ENCODE data around the gene EFHC1.
A peak's percentile ranks its signal among the peaks of the same experiment; 100 is the strongest.

The EFHC1 gene

DNA sequence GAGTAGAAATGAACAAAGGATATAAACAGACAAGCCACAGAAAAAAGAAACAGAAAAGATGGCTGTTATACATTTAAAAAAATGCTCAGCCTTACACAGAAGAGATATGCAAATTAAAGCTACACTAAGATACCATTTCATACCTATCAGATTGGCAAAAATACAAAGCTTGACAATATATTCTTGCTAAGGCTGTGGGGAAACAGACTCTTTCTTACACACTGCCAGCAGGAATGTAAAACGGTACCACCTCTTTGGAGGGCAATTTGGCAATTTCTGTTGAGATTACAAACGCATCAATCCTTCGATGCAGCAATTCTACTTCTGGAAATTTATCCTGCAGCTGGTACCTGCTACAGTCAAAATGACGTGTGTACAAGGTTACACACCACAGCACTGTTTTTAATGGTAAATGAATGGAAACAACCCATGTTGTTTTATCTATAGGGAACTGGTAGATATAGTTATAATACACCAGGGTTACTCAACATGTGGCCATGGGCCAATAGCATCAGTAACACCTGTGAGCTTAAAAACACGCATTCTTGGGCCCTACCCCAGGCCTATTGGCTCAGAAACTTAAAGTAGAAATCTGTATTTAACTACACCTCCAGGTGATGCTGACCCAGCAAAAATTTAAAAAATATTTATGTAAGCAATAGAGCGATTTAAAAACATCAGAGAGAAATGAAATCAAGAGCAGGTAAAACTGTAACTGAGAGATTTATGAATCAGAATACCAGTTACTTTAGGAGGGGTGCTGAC lies 103.4 kb downstream of the EFHC1 start:
- DNase-seq: no peak

DNA sequence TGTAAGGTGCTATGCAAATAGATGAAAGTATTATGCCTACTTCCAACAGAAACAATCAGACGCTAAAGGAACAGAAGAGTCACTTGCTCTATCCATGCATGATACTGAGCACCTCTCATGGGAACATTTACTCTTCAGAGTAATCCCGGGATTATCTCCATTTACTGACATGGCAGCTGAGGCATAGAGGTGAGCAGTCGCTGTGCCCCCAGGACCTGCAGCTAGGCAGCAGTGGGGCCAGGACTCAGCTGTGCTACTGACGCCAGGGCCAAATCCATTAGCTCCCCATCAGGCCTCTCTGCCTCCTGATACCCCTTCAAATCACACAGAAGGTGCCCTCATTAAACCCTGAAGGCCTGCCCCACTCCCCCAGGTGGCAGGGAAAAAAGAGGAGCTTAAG lies 104.8 kb downstream of the EFHC1 start:
- no peak for DNase-seq

DNA sequence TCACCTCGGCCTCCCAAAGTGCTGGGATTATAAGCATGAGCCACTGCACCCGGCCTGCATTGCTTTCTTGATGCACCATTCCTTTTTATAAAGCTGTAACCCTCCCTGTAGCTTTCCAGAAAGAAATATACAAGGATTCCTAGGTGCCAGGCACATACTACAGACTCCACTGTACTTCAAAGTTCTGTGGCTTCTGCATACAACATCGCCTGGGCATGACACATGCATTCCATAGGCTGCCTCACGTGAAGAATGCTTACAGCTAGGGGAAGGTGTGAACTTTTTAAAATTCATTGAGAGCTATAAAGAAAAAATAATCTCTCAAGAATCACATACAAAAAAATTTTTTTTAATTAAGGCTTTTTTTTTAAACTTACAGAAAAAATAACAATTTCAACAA lies 106.5 kb downstream of the EFHC1 start:
- DNase-seq: no peak

DNA sequence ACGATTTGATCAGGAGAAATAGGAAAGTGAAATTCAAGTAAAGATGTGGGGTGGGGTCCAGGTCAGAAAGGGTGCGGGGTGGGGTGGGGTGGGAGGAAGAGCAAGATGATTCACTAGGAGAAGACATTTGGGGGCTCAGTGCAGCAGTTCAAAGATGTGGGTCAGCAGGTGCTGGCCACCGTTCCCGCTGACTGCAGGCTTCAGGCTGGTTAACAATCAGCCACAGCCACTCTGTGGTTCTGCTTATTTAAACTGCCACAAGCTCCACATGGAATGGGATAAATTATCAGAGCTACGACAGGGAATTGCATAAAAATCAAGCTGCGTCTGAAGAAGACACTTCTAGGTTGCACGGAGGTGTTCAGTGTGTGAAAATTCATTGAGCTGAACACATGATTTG lies 107.3 kb downstream of the EFHC1 start:
- DNase-seq: no peak

DNA sequence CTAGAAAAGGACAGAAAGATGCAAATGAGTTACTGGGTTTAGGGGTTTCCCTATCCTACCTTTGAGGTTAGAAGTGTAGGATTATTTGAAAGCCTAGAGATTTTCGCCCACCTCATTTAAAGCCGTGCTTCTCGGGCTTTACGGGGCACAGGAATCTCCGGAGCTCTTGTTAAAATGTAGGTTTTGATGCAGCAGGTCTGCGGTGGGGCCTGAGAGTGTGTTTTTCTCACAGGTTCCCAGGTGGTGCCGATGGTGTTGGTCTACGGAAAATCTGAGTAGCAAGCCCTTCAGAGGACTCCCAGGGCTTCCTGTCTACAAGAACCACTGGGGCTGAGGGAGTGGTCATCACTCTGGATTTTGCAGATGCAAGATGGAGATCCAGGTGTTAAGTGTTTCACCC lies 109.2 kb downstream of the EFHC1 start:
- no peak for DNase-seq

DNA sequence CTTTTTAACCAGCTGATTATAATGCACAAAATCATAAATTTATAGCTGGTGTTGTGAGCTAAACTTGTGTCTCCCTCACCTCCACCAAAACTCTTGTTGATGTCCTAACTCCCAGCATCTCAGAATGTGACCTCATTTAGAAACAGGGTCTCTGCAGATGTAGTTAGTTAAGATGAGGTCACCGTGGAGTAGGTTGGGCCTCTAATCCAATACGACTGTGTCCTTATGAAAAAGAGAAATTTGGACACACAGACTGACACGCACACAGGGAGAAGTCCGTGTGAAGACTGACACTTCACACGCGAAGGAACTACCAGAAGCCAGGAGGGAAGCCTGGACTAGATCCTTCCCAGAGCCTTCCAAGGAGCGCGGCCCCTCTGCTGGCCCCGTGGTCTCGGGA lies 110.2 kb downstream of the EFHC1 start:
- DNase-seq: no peak

DNA sequence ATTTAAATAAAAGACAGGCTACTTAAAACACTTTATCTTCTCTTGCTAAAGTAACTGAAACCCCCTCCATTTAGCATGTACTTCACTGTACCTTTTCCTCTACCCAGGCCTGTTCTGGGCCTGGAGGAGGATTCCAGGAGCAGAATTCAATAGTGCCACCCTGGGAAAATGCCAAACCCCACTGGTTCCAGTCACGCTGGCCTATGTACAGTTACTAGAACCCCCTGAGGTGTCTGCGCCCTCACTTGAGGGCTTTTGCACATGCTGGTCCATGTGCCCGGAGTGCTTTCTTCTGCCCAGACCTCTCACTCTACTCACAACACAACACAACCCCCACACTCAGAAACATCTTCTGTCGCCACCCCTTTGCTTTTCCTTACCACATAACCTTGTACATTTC lies 111.3 kb downstream of the EFHC1 start:
- DNase-seq: no peak

DNA sequence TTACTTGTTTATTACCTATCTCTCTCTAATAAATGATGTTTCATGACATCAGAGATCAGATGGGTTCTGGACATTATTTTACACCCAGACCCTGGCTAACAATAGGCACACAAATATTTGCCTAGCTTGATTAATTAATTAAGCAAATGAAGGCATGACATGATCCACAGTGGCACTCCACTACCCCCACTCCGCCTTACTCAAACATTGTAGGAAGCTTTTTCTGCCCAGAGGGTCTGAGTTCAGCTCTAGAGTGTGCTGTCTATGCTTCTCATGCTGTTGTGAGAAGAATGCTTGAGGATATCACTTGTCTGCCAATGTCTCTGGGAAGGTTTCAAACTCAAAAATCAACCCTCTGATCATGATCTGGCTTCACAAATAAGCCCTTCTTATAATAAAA lies 111.7 kb downstream of the EFHC1 start:
- DNase-seq: no peak

DNA sequence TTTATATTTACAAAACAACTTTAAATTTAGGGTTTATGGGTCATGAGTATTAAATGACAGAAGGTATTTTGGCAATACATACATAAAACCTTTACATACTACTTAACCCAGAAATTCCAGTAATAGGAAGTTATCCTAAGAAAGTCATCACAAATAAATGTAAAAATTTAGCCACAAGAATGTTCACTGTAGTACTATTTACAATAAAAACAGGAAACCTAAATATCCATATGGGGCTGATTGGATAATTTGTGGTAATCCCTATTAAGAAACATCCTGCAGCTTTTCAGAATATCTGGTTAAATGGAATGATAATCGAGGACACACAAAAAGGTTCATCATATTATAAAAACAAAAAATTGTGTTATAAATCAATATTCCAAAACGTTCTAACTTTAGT lies 112.3 kb downstream of the EFHC1 start:
- no peak for DNase-seq

DNA sequence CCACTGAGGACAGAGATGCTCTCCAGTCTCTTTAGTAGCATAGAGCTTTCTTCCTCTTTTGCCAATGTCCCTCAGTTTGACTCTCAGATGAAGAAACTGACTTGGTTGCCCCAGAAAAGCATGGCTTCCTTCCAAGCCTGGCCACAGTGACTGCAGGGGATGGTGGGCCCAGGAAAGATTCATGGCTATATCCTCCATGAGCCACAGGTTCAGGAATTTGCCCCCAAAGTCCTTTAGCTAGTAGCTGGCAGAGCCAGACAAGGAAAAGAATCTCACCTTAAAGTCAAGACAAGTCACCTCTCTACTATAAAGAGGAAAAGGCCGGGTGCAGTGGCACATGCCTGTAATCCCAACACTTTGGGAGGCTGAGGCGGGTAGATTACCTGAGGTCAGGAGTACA lies 113.3 kb downstream of the EFHC1 start:
- no peak for DNase-seq

DNA sequence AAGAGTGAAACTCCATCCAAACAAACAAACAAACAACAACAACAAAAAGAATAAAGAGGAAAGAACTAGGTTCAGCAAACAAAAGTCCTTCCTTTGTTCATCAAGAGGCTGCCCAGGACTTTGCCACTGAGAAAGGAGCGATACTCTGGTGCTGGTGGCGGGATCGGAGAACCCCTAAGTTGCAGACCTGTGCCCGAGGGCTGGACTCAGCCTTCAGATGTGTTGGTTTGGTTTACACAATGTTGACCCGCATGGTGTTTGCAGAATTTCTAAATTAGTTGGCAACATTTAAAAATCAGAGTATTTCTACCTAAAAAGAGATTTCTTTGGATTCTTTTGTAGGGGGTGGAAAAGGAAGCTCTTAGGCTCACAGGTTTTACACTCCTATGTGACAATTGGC lies 114.2 kb downstream of the EFHC1 start:
- no peak for DNase-seq

DNA sequence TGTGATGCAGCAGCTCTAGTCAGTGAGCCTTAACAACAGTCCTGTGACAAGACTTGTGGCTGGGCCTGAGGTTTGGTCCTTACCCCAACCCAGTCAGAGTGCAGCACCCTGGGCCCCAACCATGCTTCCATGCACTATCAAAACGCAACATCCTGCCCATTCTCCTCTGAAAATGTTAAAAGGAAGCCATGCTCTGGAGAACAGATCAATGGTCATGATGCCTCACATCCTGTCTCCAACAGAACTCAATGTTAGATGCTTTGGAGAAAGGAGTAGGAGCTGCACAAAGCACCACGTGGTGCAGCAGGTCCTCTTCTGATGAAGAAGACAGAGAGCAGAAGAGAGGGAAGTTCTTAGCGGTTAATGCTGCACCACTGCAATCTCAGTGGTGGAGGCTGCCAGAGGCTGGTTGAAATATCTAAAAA lies 114.8 kb downstream of the EFHC1 start:
- DNase-seq: no peak

DNA sequence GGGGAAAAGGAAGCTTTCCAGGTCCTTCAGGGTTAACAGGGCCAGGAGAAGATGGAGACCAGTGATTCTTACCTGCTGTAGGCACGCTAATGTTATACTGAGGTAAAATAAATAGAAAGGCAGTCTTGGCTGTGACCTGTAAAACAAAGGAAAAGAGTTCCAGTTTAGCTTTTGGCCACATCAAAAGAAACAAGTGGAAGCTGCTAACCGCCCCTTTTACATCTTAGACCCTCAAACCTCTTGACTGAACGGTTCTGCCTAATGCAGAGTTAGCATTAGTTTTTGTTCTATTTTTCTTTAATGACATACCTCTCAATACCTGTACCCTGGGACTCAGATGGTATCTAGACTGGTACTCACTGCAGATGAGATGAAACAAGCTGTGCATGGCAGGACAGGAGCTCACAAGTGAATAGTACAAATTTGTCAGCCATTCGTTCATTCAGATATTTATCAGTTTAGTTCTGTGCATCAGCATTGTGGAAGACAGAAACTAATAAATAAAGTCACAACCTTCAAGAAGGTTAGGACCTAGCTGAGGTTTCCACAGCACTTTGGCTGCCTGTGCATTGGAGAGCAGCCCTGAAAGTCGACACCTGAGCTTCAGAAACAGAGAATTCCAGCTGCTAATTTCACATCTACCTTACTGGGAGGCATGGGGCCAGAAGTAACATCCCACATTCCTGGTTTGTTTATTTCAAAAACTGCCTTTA lies 115.7 kb downstream of the EFHC1 start:
- DNase-seq: no peak

DNA sequence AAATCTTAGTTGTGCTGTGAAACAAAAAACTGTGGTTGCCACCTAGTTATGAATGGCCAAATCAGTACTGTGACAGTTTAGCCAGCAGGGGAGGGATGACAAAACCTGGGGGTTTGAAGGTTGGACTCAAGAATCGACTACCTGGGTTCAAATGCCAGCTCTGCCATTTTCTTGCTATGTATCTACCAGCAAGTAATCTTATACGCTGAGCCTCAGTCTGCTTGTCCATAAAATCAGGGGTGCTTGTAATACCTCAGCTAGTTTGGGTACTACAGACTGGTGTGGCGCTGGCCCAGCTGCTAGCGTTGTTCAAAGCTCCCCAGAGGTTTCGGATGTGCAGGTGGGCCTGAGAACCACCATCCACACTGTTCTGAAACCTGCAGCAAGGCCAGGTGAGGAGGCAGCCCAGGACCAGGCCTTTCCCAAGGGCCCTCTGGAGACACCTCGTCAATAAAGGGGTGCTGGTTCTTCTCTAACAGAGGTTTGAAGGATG lies 116.3 kb downstream of the EFHC1 start:
- no peak for DNase-seq

DNA sequence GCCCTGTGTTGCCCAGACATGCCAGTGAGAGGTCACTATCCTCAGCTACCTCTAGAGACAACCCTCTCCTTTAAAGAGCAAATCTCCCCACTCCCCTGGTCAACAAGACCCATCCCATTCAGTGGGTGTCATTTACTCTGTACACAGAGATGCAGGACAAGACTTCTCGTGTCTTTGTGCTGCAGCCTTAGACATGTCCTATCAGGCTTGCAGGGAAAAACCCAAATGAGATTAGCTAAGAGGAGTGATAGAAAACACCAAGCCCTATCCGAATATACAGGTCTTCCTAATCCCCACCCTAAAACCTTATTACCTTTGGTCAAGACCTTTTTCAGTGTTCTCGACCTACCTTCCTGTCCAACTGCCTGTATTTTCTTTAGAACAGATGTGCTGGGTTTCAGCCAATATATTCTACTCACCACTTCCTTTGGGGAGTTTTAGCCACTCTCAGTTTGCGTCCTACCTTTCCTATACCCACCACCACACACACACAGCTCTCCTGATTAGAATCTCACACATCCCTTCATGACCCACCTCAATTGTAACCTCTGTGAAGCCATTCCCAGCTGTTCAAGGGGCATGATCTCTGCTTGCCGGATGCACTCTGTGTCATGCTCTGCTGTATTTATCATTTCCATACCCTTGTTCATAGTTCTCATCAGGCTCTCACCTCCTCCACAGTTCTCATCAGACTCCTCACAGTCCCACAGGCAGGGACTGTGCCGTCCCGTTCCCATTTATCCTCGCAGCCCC lies 117.0 kb downstream of the EFHC1 start:
- DNase-seq: peak in 1 of 2 experiments; percentile 33

DNA sequence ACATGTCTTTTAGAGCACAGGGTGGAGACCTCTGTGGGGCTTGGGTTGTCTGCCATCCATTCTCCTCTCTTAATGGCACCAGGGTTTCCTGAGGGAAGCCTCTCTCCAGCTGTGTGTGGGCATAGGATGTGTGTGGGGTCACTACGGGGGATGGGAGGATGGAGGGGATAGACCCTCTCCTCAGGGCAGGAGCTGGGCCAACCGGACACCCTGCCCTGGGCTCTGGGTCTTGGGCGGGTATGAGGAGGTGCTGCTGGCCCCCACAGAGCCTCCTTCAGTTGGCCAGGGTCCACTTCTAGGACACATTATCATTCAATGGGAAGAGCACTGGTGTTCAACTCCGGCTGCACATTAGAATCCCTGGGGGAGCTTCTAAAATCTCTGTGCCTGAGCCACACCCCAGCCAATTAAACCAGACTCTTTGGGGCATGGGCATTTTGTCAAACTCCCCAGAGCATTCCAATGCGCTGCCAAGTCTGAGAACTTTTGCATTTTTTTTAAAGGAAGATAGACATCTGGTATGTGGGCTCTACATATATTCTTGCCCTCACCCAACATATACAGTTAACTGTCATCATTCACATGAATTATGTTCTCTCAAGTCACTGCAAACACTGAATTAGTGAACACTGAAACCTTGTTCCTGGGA lies 118.2 kb downstream of the EFHC1 start:
- no peak for DNase-seq

DNA sequence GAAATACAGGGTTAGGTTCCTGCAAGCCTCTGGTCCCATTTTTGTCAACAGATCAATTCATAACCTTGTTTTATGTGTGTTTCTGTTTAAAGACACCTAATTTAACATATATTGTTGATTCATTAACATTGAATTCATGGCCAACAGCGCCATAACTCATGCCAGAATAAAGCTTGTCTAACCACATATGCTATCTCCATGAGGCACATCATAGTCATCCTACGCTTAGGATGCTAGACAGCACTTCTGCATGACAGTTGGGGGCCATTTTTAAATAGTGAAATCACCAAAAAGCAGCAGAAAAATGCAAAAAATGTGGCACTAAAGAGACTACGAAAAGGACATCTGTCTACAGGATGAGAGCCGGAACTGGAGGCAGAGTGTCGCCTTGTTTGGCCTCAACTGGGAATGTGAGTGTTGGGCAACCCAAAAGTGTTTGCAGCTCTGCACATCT lies 118.8 kb downstream of the EFHC1 start:
- no peak for DNase-seq

DNA sequence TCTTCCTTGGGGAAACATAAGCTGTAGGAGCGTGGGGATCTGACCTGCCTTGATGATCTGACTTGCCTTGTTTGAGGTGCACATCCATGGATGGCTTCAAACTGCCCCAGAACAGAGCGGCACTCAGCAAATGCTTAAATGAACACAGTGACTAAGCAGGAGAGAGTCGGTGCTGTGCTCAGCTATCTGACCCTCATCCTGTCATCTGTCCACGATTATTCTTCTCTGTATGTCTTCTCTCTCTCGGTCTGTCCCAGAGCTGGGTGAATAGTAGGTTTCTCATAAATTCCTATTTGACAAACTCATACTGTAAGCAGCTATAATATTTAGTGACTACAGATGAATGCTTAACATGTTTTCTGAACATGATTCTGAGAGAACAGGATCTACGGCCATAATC lies 119.5 kb downstream of the EFHC1 start:
- no peak for DNase-seq

DNA sequence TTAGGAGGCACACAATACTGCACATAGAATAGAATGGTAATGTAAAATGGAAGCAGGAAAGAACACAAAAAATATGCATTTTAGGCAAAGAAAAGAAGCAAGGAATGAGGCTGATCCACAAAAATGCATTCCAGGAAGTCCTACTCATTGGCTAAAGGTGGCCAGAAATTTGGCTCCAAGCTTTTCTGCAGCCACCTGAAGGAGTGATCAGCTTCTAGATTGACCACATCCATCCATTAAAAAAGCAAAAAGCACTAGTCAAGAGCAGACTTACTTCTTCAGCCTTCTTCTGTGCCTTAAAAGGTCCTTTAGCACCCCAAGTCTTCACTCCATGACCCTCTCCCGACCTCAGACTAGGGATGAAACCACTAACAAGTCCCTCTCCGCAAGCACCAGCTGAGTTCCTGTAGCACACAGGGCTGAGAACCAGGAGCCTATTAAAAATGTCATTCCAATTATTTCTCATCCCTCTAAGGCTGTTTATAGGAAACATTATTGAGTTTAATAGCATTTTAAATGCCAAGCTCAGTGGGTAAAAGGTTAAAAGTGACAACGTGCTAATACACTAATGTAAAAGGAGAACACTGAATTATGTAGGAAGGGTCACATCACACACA lies 120.3 kb downstream of the EFHC1 start:
- no peak for DNase-seq

DNA sequence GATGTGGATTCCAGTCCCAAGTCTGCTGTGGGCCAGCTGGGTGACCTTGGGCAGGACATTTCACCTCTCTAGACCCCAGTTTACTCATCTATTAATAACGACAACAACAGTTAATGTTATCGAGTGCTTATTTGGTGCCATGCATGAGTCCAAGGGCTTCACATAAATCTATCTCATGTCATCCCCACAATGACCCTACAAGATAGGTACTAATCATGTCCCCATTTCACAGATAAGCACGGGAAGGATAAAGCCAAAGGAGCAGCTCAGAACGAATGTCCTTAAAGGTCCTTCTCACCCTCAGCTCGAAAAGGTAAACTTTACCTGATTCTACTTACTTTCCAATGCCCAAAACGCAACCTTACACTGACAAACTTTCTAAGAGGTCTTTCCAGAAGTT lies 121.0 kb downstream of the EFHC1 start:
- DNase-seq: no peak

DNA sequence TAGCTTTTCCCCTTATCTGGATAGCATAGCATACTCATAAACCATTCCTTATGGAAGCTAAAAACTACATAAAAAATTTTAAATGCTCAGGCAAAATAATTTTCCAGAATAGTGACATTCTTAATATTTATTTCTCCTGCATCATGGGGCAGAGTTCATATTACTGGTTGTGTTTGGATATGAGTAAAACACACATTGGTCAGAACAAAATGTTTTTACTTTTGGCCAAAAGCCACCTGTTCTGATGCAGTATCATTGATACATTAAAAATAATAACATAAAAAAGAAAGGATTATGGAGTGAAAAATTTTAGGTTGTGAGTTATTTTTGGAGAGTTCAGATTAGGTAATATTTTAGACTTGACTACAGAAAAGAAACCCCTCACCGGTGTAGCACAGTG lies 123.1 kb downstream of the EFHC1 start:
- DNase-seq: no peak

DNA sequence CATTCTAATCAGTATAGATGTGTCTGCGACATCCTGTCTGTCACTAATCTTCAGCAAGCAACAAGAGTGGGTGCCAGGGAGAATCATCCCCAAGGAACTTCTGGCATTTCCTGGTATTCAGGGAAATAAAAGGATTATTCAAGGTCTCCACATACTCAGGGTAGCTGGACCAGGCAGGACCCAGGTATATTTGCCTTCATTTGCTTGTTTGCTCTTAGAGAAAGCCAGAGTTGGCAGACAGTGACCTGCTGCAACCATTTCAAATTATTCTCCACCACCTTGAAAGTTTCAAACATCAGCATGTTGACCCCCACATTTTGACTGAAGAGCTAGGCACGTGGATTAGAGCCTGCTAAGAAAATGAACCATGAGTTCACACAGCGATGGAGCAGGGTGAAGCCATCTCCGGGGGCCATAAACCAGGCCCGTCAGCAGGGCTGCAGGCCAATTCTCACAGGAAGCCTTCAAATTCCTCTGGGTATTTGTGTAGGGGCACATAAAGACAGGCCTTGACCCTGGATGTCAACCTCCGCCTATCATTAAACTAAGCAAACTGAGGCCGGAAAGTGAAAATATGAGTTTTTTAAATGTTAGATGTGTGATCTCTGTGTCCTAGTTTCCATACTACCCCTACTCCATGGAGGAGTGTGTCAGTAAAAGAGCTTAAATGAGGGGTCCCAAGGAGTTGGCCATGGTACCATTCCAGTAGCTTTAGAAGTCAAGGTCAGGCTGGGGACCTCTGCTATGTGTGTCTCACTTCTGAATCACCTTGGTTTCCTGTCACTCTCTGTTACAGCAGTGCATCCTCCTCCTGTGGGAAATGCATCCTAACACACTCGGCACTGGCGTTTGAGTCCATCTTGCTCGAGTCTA lies 123.8 kb downstream of the EFHC1 start:
- DNase-seq: peak; percentile 45 to 85

Data from SW 1271 (cell line).